Liver (tissue), 9 donors: ENCODE measurements around the gene MEGF11. TPM values are rescaled to one million over a fixed set of nuclear protein-coding genes. Genes with fewer than 3 reads are reported as not detected.

ENCODE experiments used
- DNase-seq: peaks from one replicate; pipeline ENCODE4 v3.0.0-alpha.2; 2017; ENCODE audit warnings: low spot score
- H3K27ac ChIP-seq, 2 donors: one replicate each; pipeline ENCODE4 v1.7.0; 2013; ENCODE audit warnings: inconsistent platforms in 2 of 2, low read length in 2 of 2, control low read depth in 1 of 2, low read depth in 1 of 2, mild to moderate bottlenecking in 1 of 2
- H3K27me3 ChIP-seq, 4 donors: one replicate each; pipeline versions ENCODE4 v1.6.1 to v1.7.0; 2013; ENCODE audit warnings: low read length in 3 of 4, inconsistent platforms in 1 of 4, mild to moderate bottlenecking in 1 of 4, moderate library complexity in 1 of 4; ENCODE audit not compliant: control insufficient read depth in 4 of 4, insufficient read depth in 4 of 4
- H3K36me3 ChIP-seq, 4 donors: one replicate each; pipeline versions ENCODE4 v1.6.1 to v1.7.0; 2013; ENCODE audit warnings: low read length in 3 of 4, mild to moderate bottlenecking in 3 of 4, low read depth in 1 of 4, moderate library complexity in 1 of 4; ENCODE audit not compliant: control insufficient read depth in 4 of 4, insufficient read depth in 3 of 4
- H3K4me1 ChIP-seq, 4 donors: one replicate each; pipeline versions ENCODE4 v1.6.1 to v1.7.0; 2013; ENCODE audit warnings: low read length in 3 of 4, mild to moderate bottlenecking in 3 of 4, moderate library complexity in 1 of 4; ENCODE audit not compliant: control insufficient read depth in 4 of 4, insufficient read depth in 4 of 4
- H3K4me3 ChIP-seq, 3 donors: one replicate each; pipeline versions ENCODE4 v1.6.1 to v1.7.0; 2013; ENCODE audit warnings: low read length in 3 of 3, control low read depth in 1 of 3, low read depth in 1 of 3, mild to moderate bottlenecking in 1 of 3
- H3K9ac ChIP-seq, 2 donors: one replicate each; pipeline ENCODE4 v1.7.0; 2013; ENCODE audit warnings: low read length in 2 of 2, mild to moderate bottlenecking in 2 of 2, moderate library complexity in 2 of 2, control low read depth in 1 of 2, low read depth in 1 of 2
- H3K9me3 ChIP-seq, 4 donors: one replicate each; pipeline versions ENCODE4 v1.6.1 to v1.7.0; 2013; ENCODE audit warnings: low read length in 3 of 4; ENCODE audit not compliant: control insufficient read depth in 4 of 4
- EGR1 ChIP-seq, 2 donors: IDR thresholded peaks; 2 replicates each; pipeline ENCODE4 v1.6.1; 2016 to 2018; ENCODE audit warnings: antibody characterized with exemption in 2 of 2, low read depth in 2 of 2
- FOXA1 ChIP-seq: IDR thresholded peaks from 2 replicates; pipeline ENCODE4 v1.6.1; 2016; ENCODE audit warnings: antibody characterized with exemption
- GABPA ChIP-seq, 2 donors: IDR thresholded peaks in 1 of 2; conservative IDR thresholded peaks in 1 of 2; 2 replicates each; pipeline ENCODE4 v1.6.1; 2016; ENCODE audit warnings: antibody characterized with exemption in 2 of 2, mild to moderate bottlenecking in 1 of 2, moderate library complexity in 1 of 2
- HNF4A ChIP-seq, 2 donors: conservative IDR thresholded peaks; 2 replicates each; pipeline ENCODE4 v1.6.1; 2016; ENCODE audit warnings: antibody characterized with exemption in 2 of 2, mild to moderate bottlenecking in 2 of 2
- HNF4G ChIP-seq: IDR thresholded peaks from 2 replicates; pipeline ENCODE4 v1.6.1; 2016; ENCODE audit warnings: antibody characterized with exemption
- JUND ChIP-seq, 2 donors: IDR thresholded peaks; 2 replicates each; pipeline ENCODE4 v1.6.1; 2016; ENCODE audit warnings: antibody characterized with exemption in 2 of 2
- NR2F2 ChIP-seq: IDR thresholded peaks from 2 replicates; pipeline ENCODE4 v1.6.1; 2016; ENCODE audit warnings: antibody characterized with exemption
- RAD21 ChIP-seq, 2 donors: IDR thresholded peaks; 2 replicates each; pipeline ENCODE4 v1.6.1; 2016; ENCODE audit warnings: antibody characterized with exemption in 2 of 2, mild to moderate bottlenecking in 2 of 2
- RXRA ChIP-seq, 2 donors: IDR thresholded peaks; 2 replicates each; pipeline ENCODE4 v1.6.1; 2017 to 2018; ENCODE audit warnings: antibody characterized with exemption in 2 of 2, mild to moderate bottlenecking in 1 of 2
- SP1 ChIP-seq: IDR thresholded peaks from 2 replicates; pipeline ENCODE4 v1.6.1; 2018; ENCODE audit warnings: antibody characterized with exemption, mild to moderate bottlenecking
- TAF1 ChIP-seq: conservative IDR thresholded peaks from 2 replicates; pipeline ENCODE4 v1.6.1; 2016; ENCODE audit warnings: antibody characterized with exemption, mild to moderate bottlenecking
- WGBS: extraction: QIAGEN DNeasy Blood & Tissue Kit; methylation state at CpG from one replicate; pipeline ENCODE4 v1.1.7; 2013; 5-methylcytosine and 5-hydroxymethylcytosine counted together
- polyA plus RNA-seq, 2 donors: library from polyadenylated mRNA; stranded (reverse) in 1 of 2; unstranded in 1 of 2; fragments of 200-250 nt in 1 of 2; fragments of >200 nt in 1 of 2; fragmentation: Nextera tagmentation in 1 of 2; extraction: Ambion mirVana in 1 of 2; gene quantifications; one replicate each; pipeline versions ENCODE4 v1.2.1 to v1.2.3, GENCODE V29; 2013 to 2015
- total RNA-seq, 2 donors: library from RNA; depleted of rRNA; stranded (reverse); fragments of >200 nt; gene quantifications; one replicate each; pipeline ENCODE4 v1.2.3, GENCODE V29; 2014
- TF ChIP-seq, protein P1 (sequence below): IDR thresholded peaks from 2 replicates; pipeline ENCODE4 v1.6.1; 2016; ENCODE audit warnings: antibody characterized with exemption
- TF ChIP-seq, protein P2 (sequence below): fragments of 150-350 bp; IDR thresholded peaks from 2 replicates; pipeline ENCODE4 v1.5.1; 2017; ENCODE audit warnings: improper control_type of control experiment, low read depth, low read length; ENCODE audit not compliant: missing input control
- TF ChIP-seq, protein P3 (sequence below): IDR thresholded peaks from 2 replicates; pipeline ENCODE4 v1.6.1; 2016; ENCODE audit warnings: antibody characterized with exemption
- TF ChIP-seq, protein P4 (sequence below): IDR thresholded peaks from 2 replicates; pipeline ENCODE4 v1.6.1; 2016; ENCODE audit warnings: antibody characterized with exemption
- donor health status: healthy.
- donor health status: healthy.
- donor health status: healthy.
- donor health status: healthy.
- donor health status: healthy.

The MEGF11 gene
- total and polyA plus RNA-seq, 4 donors = under 0.01 to 0.51 (median 0.03) TPM; not detected in 1

DNA sequence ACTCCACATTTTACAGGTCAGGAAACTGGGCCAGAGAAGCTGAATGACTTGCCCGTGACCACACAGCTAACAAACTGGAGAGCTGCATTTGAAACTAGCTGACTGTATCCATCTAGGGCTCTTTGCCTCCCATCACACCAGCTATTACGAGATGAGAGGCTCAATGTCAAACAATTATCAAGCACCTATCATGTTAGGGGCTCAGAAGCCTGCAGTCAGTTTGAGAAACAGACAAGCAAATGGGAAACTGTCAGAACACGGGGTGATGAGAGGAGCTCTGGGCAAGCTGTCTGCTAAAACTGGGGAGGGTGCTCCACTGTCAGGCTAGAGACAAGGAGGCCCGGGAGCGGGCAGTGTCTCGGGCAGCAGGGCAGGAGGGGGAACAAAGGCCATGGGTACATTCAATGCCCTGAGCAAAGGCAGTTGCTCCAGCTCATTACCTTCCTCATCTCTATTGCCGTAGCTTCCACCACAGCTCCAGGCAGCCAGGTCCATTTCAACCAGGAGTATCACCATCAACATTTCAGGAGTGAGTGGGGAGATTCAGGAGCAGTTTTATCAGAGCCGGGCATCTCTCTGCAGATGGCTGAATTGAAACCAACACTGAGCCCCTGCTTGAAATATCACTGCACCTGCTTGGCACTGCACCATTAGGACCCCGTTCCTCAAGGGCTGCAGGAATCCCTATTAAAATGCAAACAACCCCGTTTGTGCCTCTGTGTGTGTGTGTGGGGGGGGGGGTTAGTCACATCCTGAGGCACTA, 261.6 kb downstream of the MEGF11 start:
- peaks cover 0 to 22% (median 2%) of the 10 kb centered on the region in 4 donors for H3K27me3 ChIP-seq
- no peaks in the 10 kb centered on the region for H3K36me3 ChIP-seq
- 63% methylated on average over 10 of the region's 10 CpGs for WGBS
- H3K4me3 ChIP-seq = no peak overlapping the region
- DNase-seq = no peak
- TF ChIP-seq, protein P1, sequence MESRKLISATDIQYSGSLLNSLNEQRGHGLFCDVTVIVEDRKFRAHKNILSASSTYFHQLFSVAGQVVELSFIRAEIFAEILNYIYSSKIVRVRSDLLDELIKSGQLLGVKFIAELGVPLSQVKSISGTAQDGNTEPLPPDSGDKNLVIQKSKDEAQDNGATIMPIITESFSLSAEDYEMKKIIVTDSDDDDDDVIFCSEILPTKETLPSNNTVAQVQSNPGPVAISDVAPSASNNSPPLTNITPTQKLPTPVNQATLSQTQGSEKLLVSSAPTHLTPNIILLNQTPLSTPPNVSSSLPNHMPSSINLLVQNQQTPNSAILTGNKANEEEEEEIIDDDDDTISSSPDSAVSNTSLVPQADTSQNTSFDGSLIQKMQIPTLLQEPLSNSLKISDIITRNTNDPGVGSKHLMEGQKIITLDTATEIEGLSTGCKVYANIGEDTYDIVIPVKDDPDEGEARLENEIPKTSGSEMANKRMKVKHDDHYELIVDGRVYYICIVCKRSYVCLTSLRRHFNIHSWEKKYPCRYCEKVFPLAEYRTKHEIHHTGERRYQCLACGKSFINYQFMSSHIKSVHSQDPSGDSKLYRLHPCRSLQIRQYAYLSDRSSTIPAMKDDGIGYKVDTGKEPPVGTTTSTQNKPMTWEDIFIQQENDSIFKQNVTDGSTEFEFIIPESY = no peak
- no peak for TF ChIP-seq FOXA1
- no peak for TF ChIP-seq GABPA (IDR thresholded peaks at IDR 0.05 in 1 of 2, conservative IDR thresholded peaks at IDR 0.05 in 1 of 2)
- no peak for TF ChIP-seq HNF4G
- TF ChIP-seq TAF1 = no peak
- TF ChIP-seq EGR1 (IDR thresholded peaks at IDR 0.05; ENCODE audit: low read depth in 2 of 2) = no peak
- TF ChIP-seq, protein P2, sequence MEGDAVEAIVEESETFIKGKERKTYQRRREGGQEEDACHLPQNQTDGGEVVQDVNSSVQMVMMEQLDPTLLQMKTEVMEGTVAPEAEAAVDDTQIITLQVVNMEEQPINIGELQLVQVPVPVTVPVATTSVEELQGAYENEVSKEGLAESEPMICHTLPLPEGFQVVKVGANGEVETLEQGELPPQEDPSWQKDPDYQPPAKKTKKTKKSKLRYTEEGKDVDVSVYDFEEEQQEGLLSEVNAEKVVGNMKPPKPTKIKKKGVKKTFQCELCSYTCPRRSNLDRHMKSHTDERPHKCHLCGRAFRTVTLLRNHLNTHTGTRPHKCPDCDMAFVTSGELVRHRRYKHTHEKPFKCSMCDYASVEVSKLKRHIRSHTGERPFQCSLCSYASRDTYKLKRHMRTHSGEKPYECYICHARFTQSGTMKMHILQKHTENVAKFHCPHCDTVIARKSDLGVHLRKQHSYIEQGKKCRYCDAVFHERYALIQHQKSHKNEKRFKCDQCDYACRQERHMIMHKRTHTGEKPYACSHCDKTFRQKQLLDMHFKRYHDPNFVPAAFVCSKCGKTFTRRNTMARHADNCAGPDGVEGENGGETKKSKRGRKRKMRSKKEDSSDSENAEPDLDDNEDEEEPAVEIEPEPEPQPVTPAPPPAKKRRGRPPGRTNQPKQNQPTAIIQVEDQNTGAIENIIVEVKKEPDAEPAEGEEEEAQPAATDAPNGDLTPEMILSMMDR = no peak
- TF ChIP-seq JUND (IDR thresholded peaks at IDR 0.05) = no peak
- TF ChIP-seq, protein P3, sequence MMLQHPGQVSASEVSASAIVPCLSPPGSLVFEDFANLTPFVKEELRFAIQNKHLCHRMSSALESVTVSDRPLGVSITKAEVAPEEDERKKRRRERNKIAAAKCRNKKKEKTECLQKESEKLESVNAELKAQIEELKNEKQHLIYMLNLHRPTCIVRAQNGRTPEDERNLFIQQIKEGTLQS = no peak
- TF ChIP-seq HNF4A (conservative IDR thresholded peaks at IDR 0.05) = no peak
- no peaks in the 10 kb centered on the region for H3K4me1 ChIP-seq
- no peaks in the 10 kb centered on the region for H3K9me3 ChIP-seq
- no peak overlapping the region for H3K9ac ChIP-seq
- no peak overlapping the region for H3K27ac ChIP-seq

DNA sequence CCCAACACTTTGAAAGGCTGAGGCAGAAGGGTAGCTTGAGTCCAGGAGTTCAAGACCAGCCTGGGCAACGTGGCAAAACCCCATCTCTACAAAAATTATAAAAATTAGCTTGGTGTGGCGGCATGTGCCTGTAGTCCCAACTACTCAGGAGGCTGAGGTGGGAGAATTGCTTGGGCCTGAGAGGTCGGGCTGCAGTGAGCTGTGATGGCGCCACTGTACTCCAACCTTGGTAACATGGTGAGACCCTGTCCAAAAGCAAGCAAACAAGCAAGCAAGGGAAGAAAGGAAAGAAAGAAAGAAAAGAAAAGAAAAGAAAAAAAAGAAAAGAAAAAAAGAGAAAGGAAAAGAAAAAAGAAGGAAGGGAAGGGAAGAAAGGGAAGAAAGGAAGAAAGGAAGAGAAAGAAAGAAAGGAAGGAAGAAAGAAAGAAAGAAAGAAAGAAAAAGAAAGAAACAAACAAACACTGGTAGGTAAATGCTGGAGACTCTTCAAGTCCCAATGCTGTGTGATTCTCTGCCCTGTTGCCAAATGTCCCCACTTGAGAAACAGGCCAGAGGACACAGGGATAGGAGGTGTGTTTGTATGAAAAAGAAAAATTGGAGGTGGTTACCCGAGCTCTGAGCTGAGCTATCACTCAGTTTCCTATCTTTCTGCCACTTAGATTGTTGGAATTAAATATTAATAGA, 263.1 kb downstream of the MEGF11 start:
- H3K27ac ChIP-seq = no peak overlapping the region
- DNase-seq = no peak
- no peak overlapping the region for H3K9ac ChIP-seq
- H3K36me3 ChIP-seq = no peaks in the 10 kb centered on the region
- TF ChIP-seq TAF1 (no peak), SP1 (no peak), RAD21 (IDR thresholded peaks at IDR 0.05) (no peak), RXRA (IDR thresholded peaks at IDR 0.05) (no peak), NR2F2 (no peak)
- TF ChIP-seq, protein P4, sequence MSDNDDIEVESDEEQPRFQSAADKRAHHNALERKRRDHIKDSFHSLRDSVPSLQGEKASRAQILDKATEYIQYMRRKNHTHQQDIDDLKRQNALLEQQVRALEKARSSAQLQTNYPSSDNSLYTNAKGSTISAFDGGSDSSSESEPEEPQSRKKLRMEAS = no peak
- TF ChIP-seq, protein P3 = no peak
- peaks cover 0 to 17% (median 2%) of the 10 kb centered on the region in 4 donors for H3K27me3 ChIP-seq
- WGBS = 53% methylated on average over 5 of the region's 5 CpGs
- no peak overlapping the region for H3K4me3 ChIP-seq
- H3K4me1 ChIP-seq = no peaks in the 10 kb centered on the region
- no peaks in the 10 kb centered on the region for H3K9me3 ChIP-seq
